Vagina (tissue), 2 donors: ENCODE data around the gene EXOSC2.

ENCODE experiments used
- CTCF ChIP-seq, 3 experiments: fragments of 450-650 bp in 2 of 3; fragments of 200-600 bp in 1 of 3; sonication (generic) in 1 of 3; IDR thresholded peaks; one replicate each; pipeline ENCODE4 v1.5.1; 2017 to 2019; ENCODE audit warnings: antibody characterized with exemption in 3 of 3, mild to moderate bottlenecking in 2 of 3, moderate library complexity in 2 of 3
- POLR2AphosphoS5 ChIP-seq, 2 donors: sonication (generic); formaldehyde crosslinking; IDR thresholded peaks; one replicate each; pipeline ENCODE4 v1.9.0; 2017; ENCODE audit warnings: antibody characterized with exemption in 2 of 2, mild to moderate bottlenecking in 2 of 2, low read depth in 1 of 2; ENCODE audit not compliant: insufficient read depth in 1 of 2

- no peak for TF ChIP-seq POLR2AphosphoS5 (IDR thresholded peaks at IDR 0.05; ENCODE audit: insufficient read depth in 1 of 2, low read depth in 1 of 2)
- no peak for TF ChIP-seq CTCF (IDR thresholded peaks at IDR 0.05)
Observed at GRCh38 chr9:130728721-130729120, 35.1 kb downstream of the EXOSC2 start.
